Testis (tissue), 2 donors: ENCODE measurements around the gene CAPN1.

ENCODE experiments used
- CTCF ChIP-seq, 3 experiments: fragments of 450-650 bp in 2 of 3; fragments of 200-600 bp in 1 of 3; sonication (generic) in 1 of 3; IDR thresholded peaks; one replicate each; pipeline ENCODE4 v1.5.1; 2016 to 2019; ENCODE audit warnings: antibody characterized with exemption in 3 of 3, mild to moderate bottlenecking in 2 of 3, moderate library complexity in 1 of 3
- POLR2A ChIP-seq: fragments of 450-650 bp; IDR thresholded peaks from one replicate; pipeline ENCODE4 v1.6.1; 2017; ENCODE audit warnings: antibody characterized with exemption, mild to moderate bottlenecking, moderate library complexity

DNA sequence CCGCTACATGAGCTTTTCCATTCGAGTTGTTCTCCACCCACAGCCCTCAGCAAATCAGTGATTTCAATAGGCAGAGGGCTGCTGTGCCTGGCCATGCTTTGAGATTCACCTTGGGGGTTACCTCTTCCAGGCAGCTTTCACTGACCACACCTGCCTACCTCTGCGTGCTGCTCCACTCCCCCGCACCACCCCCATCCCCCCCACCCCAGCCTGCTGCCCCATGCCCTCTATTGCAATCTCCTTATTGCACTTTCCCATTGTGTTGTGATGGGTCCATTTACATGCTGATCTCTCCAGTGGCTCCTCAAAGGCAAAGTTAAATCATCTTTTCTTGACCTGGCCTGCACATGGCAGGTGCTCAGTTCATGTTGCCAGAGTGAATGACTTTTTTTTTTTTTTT, 62.1 kb downstream of the CAPN1 start:
- TF ChIP-seq CTCF (IDR thresholded peaks at IDR 0.05) = no peak
- TF ChIP-seq POLR2A = no peak
